Parietal lobe (tissue), 1 donor: ENCODE results near the gene NKD1. TPM values are rescaled to one million over a fixed set of nuclear protein-coding genes. Genes with fewer than 3 reads are reported as not detected.

Source experiments
- total RNA-seq: library from RNA; depleted of rRNA; stranded (reverse); fragments of >200 nt; gene quantifications from one replicate; pipeline ENCODE4 v1.2.3, GENCODE V29; 2014

Gene NKD1
- 3.1 TPM for total RNA-seq

DNA sequence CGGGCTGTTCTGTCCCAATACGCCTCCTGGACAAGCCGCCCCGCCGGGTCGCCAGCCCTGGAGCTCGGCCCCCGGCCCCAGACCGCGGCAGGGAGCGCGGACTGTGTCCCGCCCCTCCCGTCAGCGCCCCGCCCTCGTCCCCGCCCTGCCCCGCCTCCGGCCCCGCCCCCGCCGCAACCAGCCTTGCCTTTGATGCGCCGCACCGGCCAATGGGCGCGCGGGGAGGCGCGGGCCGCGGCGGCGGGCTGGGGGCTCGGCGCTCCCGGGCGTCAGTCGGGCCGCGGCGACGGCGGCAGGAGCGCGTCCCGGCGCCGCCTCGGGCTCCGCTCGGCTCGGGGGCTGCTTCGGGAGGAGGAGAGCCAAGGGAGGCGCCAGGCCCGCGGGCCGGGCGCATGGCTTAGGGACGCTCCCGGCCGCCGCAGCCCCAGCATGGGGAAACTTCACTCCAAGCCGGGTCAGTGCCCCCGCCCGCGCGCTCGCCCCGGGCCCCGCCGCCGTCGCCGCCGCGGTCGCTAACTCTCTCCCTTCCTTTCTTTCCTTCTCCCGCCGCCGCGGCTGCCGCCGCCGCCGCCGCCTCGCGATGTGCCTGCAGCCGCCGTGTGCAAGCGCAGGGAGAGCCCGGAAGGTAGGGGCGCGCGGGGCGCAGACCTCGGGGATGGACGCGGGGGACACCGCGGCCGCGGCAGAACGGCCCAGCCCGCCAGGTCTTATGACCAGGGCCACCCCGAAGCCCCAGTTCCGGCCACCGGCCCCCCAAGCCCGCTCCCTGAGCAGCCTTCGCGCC is at the start of gene NKD1:
Gene NKD1, plus strand, starts transcription at position 272 of the 784 bp plus-strand sequence. Its CDS starts 158 bp downstream, at position 430.

GRCh38 chr16:50681021-50681885 is 133.1 kb downstream of the NKD1 start, which contains the start of gene SNX20:
SNX20 (minus strand) TSS chr16:50681312; CDS start chr16:50677526, 3,786 bp downstream.

DNA sequence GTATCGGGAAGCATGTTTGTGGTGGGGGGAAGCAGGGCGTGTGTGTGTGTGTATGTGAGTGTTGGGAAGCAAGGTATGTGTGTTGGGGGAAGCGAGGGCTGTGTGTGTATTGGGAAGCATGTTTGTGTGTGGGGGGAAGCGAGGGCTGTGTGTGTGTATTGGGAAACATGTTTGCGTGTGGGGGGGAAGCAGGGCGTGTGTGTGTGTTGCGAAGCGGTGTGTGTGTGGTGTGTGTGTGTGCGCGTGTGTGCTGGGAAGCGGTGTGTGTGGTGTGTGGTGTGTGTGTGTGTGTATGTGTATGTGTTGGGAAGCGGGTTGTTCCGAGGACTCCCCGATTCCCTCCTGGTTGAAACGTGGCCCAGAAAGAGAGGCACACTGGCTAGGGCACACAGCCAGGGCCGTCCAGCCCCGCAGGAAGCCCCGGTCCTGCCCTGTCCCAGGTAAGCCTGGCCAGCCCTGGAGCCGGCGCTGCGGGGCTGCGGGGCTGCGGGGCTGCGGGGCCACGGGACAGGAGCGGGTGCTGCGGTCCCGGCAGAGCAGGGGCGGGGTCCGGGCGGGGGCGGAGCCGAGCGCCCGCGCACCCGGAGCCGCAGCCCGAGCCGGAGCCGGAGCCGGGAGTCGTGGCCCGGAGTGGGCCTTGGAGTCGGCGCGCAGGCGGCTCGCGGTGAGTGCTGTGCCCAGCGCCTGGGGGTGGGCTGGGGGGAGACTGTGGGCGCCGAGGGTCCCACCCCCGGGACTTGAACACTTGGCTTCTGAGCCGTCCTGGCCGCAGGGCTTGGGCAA is 145.0 kb downstream of the NKD1 start, which contains the start of gene NOD2:
Gene NOD2, plus strand, starts transcription at position 608 of the 783 bp plus-strand sequence. CDS start 5,890 bp downstream, outside the sequence.

Other genes with a start within 250 kb of the NKD1 start
- gene BRD7, start 179.4 kb upstream of the NKD1 start, total RNA-seq, result 41.9 TPM
- gene SNX20, start 132.9 kb downstream of the NKD1 start, total RNA-seq, result not detected
- 0.31 TPM for gene NOD2, start 145.2 kb downstream of the NKD1 start, total RNA-seq
- 64.5 TPM for gene CYLD, start 193.7 kb downstream of the NKD1 start, total RNA-seq